NCI-H524 treated with DMSO at 0.1 percent for 48 hours (cell line): ENCODE results near the gene DPM1.

Source experiments
- DNase-seq: peaks from one replicate; lab custom pipeline; 2025; lab: John Stamatoyannopoulos, UW

Gene DPM1

DNA sequence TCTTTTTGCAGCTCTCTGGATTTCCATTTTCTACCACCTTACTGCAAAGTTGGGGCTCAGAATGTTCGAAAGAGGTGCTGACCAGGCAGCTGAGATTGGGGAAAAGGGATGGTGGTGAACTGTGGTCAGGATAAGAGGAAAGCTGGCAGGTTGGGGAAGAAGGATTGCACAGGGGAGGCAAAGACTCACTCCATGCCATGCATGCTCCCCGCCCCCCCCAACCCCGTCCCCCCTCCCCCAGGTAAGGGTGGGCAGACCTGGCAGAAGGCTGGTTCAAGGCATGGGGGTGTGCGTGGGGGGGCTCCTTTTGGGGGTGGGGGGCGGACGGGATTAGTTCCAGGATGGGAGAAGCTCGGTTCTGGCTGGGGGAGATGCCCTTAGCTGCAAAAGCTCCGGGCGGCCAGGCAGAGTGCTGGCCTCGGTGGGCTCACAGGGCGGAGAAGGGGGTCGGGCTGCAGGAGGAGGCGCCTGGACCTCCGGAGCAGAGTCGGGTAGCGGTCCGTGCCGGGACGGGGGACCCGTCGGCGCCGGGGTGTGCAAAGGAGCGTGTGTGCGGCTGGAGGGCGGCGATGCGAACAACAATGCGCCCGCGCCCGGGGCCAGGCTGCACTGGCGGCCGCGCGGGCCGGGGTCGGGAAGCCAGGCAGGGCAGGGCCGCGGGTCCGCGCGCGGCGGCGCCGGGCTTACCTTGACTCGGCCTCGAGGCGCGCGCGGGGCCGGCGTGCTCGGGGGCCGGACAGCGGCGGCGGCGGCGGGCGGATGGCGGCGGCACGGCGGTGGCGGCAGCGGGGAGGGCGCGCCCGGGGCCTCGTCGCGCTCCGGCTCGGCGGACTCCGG lies 28.0 kb downstream of the DPM1 start:
- DNase-seq: no peak

DNA sequence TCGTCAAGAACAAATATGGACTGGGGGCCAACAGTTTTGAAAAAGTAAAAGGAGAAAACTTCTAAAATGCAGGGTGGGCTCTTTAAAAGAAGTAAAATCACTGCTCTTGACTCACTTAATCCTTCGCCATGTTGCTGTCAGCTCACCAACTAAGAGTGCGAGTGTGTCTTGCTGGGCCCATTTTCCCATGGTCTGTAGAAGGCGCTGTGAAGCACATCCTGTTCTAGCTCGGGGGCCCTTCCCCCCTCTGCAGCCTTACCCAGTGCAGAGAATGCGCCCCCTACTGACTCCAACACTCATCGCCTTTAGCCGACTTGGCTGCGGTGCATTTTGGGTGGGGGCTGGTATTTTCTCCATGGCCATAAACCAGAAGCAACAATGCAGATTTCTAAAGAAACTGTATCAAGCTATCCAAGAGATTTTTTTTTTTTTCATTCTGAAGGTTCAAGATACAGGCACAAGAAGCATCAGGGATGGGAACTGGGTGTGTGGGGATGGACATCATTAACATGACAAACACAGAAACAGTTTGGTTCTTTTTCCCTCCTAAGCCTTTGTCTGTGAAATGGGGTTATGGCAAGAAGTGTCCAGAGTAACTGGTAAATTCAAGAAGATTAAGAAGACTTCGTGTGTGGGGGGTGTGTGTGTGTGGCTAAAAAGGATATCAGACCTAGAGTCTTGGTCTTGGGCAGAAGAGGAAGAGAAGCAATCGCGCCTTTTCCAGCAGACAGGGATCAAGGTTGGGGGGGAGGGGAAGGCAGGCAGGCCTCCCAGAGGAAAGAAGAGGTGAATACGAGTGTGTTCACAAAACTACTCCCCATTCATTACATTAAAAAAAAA lies 28.8 kb downstream of the DPM1 start:
- DNase-seq: peak; percentile 94

DNA sequence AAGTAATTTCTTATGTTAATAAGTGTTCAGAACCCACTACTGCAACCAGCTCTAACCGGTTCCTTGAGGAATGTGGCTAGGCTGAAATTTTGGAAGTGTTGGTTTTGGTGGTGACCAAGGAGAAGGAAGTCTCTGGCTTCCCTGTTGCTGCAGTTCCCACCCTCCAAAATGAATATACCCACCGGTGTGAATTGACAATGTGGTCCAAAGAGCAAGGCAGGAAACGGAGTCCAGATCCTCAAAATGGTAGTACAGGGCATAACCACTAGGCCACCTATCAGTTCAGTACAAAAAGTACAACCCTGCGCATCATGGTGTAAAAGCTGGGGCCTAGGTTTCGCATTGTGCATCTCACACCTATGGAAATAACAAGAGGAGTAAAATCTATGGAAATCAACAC lies 29.9 kb downstream of the DPM1 start:
- DNase-seq: no peak

DNA sequence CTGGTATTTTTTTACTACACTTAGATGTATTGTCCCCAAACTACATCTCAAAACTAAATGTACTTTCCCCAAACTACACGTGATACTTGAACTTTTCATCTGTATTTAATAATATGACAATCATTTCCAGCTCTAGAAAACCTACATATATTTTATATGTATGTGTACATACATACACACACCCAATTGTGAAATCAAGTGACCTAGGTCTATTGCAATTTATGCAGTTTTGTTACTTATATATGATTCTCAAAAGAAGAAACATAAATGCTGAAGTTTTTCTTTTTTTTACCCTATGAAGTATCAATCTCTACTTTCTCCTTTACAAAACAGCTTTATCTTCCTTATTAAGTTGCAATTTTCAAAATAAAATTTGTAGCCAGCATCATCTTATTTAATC lies 31.8 kb downstream of the DPM1 start:
- no peak for DNase-seq

DNA sequence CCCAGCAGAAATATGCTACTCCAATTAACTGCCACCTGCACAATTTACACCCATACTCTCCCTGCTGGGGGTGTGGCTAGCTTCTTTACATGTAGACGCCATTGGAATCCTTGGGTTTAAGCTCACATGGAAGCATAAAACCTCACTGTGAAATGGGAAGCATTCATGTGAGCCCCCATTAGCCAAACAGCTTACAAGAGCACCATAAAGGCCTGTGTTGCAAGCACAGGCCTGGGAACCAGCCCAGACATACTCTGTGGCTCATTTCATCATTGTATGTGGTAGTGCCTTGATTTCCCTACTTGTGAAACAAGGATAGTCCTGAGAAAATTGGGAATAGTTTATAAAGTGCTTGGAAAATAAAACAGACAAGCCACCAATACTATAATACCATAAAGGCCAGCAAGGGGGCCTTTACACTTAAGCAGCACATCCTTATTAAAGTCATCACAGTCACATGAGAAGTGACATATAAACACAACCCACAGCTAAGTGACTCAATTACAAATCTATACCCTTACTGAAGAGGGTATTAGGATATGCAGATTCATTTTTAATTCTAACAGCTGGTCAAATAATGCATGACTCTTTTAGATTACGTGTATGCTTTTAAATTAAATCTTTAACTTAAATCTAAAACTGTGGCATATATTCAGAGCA lies 33.9 kb downstream of the DPM1 start:
- DNase-seq: no peak

DNA sequence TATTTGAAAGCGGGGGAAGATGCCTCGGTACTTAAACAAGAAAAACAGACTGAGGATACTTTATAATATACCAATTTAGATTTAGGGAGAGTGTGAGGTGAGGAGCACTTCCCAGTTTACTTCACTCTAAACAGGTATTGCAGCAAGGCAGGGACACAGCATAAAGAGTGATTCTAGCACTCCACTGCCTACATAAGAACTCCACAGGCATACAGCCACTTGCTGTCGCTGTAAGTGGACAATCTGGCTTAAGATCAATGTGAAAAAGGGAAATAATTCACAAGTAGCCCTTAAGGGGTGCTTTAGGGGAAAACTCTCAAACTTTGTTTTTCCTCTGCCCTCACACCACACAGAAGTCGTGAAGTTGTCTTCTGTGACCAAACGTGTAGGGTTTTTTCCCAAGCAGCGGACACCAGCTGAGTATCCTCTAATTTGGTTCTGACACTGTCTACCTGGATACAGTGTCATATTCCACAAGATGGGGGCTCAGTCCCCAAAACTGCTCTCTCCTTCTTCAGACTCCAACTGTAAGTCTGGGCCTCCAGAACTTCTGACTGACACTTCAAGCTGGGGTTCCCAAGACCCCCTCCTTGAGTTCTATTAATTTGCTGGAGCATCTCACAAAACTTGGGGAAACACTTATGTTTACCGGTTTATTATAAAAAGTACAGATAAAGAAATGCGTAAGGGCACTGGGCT lies 36.4 kb downstream of the DPM1 start:
- no peak for DNase-seq

DNA sequence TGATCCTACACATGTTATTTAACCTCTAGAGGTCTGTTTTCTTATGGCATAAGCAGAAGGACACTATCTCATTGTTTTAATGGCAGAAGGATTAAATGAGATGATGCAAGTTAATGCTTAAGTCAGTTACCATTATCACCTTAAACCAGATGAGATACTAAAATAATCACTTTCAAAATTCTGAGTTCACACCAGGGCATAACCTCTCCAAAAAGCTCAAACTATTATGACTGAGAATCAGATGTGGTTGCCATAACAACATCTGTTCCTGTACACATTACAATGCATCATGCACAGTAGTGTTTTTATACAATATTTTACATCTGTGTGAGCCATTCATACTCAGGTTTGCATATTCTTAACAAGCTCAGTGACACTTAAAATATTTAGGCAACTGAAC lies 37.3 kb downstream of the DPM1 start:
- no peak for DNase-seq

DNA sequence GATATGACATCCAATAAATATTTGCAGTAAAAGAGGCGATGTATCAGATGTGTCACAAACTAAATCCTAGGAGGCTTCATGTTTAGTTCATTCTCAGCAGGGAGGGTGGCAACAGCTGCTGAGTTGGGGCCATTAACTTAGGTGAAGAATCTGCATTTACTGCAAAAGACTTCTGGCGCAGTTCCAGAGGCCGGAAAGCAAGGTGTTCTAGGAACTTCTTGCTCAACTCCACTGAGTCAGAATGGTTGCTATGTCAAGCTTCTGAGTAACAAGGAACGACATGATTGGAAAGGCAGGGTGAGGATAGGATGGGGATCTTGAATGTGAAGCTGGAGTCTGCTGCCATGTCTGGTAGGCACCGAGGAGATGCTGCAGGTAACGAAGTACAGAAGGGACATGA lies 38.8 kb downstream of the DPM1 start:
- no peak for DNase-seq

DNA sequence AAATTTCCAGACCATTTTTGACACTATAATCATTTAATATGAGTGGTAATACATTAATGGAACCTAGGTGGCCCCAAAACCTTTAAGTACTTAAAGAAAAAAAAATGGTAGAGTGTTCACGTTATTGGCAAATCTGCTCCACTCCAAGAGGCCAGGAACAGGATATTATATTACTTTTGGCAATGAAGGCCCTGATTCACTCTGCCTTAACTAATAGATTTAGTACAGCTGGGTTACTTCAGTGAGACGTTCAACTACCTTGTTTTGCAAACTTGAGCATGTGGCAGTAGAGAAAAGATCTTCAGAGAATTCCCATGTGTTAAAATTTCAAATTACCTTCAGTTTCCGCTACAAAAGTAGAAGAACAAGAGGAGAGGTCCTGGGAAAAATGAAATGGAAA lies 39.9 kb downstream of the DPM1 start:
- DNase-seq: no peak

DNA sequence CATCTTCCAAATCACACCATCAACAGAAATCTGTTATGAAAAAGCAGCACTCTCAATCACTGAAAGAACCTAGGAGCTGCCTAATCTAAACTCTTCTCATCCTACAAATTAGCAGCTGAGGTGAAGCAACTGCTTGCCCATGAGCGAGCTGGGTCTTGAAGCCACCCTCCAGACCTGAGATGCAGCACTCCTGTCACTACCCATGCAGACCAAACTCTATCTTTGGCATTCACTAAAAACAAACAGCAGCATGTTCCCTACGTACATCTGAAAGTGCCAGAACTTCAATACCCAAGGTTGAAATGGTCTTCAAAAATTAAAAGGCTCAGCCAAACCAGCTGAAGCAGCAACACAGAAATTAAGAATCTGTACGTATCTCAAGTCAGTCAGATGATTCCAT lies 41.4 kb downstream of the DPM1 start:
- no peak for DNase-seq

DNA sequence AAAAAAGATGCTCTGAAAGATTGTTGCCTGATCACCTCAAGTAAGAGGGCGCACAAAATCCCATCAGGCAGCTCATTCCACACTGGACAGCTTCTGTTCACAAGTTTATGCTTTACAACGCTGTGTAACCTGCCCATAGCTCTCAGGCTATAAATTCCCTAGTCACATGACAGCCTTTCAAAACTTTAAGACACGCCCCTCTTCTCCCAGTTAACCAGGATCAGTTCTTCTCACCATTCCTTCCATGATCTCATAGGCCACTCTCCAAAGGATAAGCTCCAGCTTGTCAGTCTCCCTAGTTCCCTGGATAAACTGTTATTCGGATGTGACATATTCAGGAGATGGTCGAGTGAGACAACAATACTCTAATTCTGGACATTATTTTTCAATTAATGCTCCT lies 42.1 kb downstream of the DPM1 start:
- DNase-seq: no peak

DNA sequence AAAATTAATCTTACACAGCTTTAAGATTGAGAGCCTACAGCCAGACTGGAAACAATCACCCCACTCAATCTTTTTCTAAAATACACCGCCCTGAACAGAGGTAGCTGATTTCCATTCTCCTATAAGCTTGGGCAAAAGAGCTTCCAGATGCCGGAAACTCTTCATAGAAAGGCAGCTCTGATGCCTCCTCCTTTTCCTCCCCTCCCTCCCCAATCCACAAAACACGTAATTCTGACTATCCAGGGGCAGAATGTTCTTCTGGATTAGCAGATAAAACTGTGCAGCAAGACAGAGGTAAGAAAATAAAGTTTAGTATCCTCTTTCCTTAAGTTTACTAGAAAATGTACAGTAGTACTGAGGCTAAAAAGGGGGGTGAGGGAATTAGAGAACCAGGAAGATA lies 42.9 kb downstream of the DPM1 start:
- no peak for DNase-seq

DNA sequence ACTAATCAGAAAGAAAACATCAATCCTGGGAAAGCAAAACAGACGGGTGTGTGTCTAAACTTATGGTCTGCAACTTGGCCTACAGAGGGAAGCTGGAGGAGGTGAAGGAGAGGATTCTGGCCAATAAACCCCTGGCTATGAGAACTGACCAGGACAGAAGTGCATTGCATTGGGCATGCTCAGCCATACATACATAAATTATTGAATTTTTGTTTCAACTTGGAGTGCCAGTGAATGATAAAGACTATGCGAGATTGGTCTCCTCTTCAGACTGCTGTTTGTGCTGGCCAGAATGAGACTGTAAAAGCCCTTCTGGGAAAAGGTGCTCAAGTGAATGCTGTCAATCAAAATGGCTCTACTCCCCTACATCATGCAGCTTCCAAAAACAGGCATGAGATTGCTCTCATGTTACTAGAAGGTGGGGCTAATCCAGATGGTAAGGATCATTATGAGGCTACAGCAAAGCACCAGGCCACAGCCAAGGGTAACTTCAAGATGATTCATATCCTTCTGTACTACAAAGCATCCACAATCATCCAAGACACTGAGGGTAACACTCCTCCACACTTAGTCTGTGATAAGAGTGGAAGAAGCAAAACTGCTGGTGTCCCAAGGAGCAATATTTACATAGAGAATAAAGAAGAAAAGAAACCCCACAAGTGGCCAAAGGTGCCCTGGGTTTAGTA lies 44.5 kb downstream of the DPM1 start:
- peak; percentile 45 for DNase-seq

DNA sequence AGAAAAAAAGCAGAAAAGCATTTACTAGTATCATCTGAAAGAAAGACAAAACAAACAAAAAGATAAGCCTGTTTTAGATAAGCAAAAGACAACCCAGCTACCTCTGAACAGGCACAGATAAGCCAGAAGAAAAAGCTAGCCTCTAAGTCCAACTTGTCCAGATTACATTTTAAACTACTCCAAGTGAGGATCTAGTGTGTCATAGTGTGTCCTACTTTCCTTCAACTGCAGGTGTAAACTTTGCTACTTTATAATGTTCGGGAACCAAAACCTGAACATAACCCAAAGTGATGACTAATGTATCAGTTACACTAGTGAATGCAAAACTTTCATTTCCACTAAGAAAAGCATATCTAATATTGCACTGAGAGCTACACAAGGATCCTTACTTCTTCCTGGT lies 46.6 kb downstream of the DPM1 start:
- DNase-seq: no peak

DNA sequence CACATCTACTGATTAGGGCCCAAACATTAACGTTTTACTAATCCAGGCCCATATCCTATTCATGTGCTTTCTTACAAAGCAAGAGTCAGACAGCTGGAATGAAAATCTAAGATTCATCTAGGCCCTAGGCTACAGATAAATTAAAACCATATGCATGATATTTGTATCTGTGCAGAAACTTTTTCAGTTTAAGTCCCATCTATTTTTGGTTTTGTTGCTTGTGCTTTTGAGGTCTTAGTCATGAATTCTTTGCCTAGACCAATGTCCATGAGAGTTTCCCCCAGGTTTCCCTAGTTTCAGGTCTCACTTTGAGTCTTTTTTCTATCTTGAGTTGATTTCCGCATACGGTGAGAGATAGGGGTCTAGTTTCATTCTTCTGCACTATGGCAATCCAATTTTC lies 47.3 kb downstream of the DPM1 start:
- no peak for DNase-seq

DNA sequence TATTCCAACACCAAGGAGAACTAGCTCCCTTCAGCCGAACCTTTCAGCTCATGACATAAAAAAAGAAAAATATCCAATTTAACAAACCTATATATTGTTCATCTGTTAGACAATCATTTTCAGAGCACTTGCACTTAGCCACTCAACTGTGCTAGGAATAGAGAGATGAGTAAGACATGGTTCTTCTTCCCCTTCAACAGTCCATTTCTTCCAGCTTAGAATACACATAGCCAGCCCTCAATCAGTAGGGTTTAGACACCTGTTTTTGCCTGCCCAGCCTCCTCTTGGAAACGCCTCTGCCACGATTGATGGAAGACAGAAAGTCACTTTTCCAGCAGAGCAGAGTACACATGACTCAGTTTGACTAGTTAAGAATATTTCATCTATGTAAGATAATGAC lies 48.9 kb downstream of the DPM1 start:
- DNase-seq: no peak

DNA sequence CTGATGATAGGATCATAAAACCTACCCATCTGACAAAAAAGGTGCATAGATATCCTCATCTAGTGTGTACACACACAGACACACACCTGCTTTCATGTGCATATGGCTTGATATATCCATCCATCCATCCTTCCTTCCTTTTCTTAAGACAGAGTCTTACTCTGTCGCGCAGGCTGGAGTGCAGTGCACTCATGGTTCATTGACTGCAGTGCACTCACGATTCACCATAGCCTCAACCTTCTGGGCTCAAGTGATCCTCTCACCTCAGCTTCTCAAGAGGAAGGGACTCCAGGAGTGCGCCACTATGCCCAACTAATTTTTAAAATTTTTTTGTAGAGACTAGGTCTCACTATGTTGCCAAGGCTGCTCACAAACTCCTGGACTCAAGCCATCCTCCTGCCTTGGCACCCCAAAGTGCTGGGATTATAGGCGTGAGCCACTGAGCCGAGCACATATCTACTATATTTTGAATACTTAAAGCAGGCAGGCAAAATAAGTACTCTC lies 54.2 kb downstream of the DPM1 start:
- no peak for DNase-seq

DNA sequence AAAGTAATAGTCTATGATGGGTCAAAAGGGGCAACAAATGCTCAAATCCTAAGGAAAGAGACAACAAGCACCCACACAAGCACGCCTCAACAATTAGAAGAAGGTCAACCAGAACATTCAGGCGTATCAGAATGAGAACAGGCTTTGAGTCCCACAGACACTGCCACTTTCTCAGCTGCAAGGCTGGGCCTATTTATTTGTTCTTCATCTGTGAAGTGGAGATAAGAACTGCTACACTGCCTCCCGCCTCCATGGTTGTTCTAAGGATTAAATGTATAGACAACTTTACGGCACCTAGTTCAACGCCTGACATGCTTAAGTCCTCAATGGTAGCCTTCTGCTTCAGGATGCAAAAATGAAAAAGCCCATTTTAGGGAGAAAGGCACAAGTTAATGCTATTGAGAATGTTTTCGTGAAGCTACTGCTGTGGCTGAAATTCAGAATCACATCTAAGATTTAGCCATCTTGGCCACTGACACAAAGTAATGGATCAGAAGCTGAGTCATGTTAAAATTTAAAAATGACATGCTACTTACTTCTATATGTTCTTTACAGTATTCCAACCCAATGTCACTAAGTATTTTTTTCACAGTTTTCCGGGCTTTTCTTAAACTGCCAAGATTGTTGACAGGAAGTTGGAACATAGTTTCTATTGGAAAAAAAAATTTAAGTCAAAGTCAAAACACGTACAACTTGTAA lies 54.8 kb downstream of the DPM1 start:
- DNase-seq: no peak

DNA sequence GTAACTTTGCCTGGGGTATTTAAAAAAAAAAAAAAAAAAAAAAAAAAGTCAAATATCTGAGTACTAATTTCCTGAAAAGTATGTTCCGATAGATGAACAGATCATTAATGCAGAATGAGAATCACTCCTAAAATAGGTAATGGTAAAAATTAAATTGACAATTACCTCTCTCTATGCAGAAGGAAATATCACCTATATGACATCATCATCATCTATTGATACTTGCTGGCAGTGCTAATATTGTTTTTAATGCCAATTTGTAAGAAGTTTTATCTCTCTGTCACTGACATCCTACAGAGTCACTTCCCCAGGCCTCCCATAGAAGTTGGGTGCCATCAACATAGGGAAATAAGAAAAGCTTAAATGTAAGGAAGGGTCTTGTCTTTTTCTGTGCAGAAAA lies 57.0 kb downstream of the DPM1 start:
- no peak for DNase-seq

DNA sequence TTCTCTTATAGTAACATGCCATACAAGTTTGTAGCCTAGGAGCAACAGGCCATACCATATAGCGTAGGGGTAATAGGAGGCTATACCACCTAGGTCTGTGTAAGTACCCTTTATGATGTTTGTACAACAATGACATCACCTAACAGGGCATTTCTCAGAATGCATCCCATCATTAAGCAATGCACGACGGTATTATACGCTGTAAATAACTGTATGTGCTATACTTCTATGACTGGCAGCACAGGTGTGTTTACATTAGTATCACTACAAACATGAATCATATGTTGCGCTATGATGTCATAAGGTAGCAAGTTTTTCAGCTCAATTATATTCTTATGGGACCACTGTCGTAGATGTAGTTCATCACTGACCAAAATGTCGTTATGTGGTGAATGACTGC lies 58.1 kb downstream of the DPM1 start:
- DNase-seq: no peak

DNA sequence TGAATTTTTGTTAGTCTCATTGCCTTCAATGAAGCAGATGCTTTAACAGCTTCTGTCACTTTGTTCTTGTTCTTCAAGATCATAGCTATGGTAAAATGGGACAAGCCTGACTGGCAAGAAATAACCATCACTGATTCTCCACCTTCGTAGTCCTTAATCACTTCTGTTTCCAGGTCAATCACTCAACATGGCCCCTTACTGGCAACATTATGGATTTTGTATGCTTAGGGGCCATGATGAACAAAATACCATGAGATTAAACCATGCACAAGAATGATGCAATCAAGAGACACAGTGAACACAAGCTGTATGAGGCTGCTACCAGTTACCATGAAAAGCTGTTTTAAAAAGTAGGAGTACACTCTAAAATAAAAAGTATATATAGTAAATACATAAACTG lies 59.9 kb downstream of the DPM1 start:
- DNase-seq: no peak
